Suprapubic skin (tissue), 4 donors: ENCODE measurements around the gene LAMC3. TPM values are rescaled to one million over a fixed set of nuclear protein-coding genes. Genes with fewer than 3 reads are reported as not detected.

Experiments
- DNase-seq, 2 donors: peaks; one replicate each; pipeline ENCODE4 v3.0.0-alpha.2; 2019; ENCODE audit warnings: low spot score in 2 of 2
- H3K27ac ChIP-seq: fragments of 200-600 bp; sonication (generic); one replicate; pipeline ENCODE4 v1.5.1; 2019
- H3K27me3 ChIP-seq: fragments of 200-600 bp; sonication (generic); one replicate; pipeline ENCODE4 v1.5.1; 2019
- H3K36me3 ChIP-seq: fragments of 200-600 bp; sonication (generic); one replicate; pipeline ENCODE4 v1.5.1; 2019
- H3K4me1 ChIP-seq: fragments of 200-600 bp; sonication (generic); one replicate; pipeline ENCODE4 v1.5.1; 2019
- H3K4me3 ChIP-seq: fragments of 200-600 bp; sonication (generic); one replicate; pipeline ENCODE4 v1.5.1; 2019; ENCODE audit warnings: mild to moderate bottlenecking
- H3K9me3 ChIP-seq: fragments of 200-600 bp; sonication (generic); one replicate; pipeline ENCODE4 v1.5.1; 2019
- CTCF ChIP-seq, 2 donors: fragments of 200-600 bp in 1 of 2; fragments of 450-650 bp in 1 of 2; sonication (generic) in 1 of 2; IDR thresholded peaks; one replicate each; pipeline ENCODE4 v1.5.1; 2016 to 2019; ENCODE audit warnings: antibody characterized with exemption in 2 of 2, mild to moderate bottlenecking in 1 of 2, moderate library complexity in 1 of 2
- EP300 ChIP-seq: sonication (generic); formaldehyde crosslinking; IDR thresholded peaks from one replicate; pipeline ENCODE4 v1.6.1; 2017; ENCODE audit warnings: antibody characterized with exemption
- POLR2A ChIP-seq, 2 donors: fragments of 450-650 bp; IDR thresholded peaks; one replicate each; pipeline ENCODE4 v1.6.1; 2017; ENCODE audit warnings: antibody characterized with exemption in 2 of 2, mild to moderate bottlenecking in 2 of 2, moderate library complexity in 2 of 2
- POLR2AphosphoS5 ChIP-seq, 3 donors: sonication (generic); formaldehyde crosslinking; IDR thresholded peaks; one replicate each; pipeline ENCODE4 v1.6.1; 2017; ENCODE audit warnings: antibody characterized with exemption in 3 of 3
- WGBS: methylation state at CpG from one replicate; pipeline ENCODE4 v1.1.5; 2018; 5-methylcytosine and 5-hydroxymethylcytosine counted together
- total RNA-seq, 4 donors: library from RNA; depleted of rRNA; stranded (reverse); fragments of >200 nt; gene quantifications; one replicate each; pipeline ENCODE4 v1.1.0, GENCODE V29; 2016

The LAMC3 gene
- total RNA-seq, 4 donors from 2014 or later = 4.0 to 16.9 (median 5.2) TPM

- Histone ChIP-seq H3K9me3 (no peaks in the 10 kb centered on the region), H3K36me3 (no peaks in the 10 kb centered on the region), H3K27me3 (peaks cover 15% of the 10 kb centered on the region), H3K4me1 (no peaks in the 10 kb centered on the region), H3K27ac (no peak overlapping the region), H3K4me3 (no peak overlapping the region)
- no peak for DNase-seq
- WGBS = 80% methylated on average over 24 of the region's 24 CpGs
- no peak for TF ChIP-seq CTCF (IDR thresholded peaks at IDR 0.05)
- TF ChIP-seq EP300 = no peak
- TF ChIP-seq POLR2AphosphoS5 (IDR thresholded peaks at IDR 0.05) = no peak
- no peak for TF ChIP-seq POLR2A (IDR thresholded peaks at IDR 0.05)
Observed at GRCh38 chr9:131028221-131028884, 19.4 kb downstream of the LAMC3 start.

GRCh38 chr9:131028931-131029573 is 20.1 kb downstream of the LAMC3 start:
- Histone ChIP-seq H3K9me3 (no peaks in the 10 kb centered on the region), H3K4me1 (no peaks in the 10 kb centered on the region), H3K27ac (no peak overlapping the region), H3K27me3 (peaks cover 15% of the 10 kb centered on the region), H3K4me3 (no peak overlapping the region), H3K36me3 (no peaks in the 10 kb centered on the region)
- TF ChIP-seq POLR2A (IDR thresholded peaks at IDR 0.05) (no peak), CTCF (IDR thresholded peaks at IDR 0.05) (no peak), EP300 (no peak), POLR2AphosphoS5 (IDR thresholded peaks at IDR 0.05) (no peak)
- 81% methylated on average over 13 of the region's 14 CpGs for WGBS
- no peak for DNase-seq

GRCh38 chr9:131029574-131029952 is 20.6 kb downstream of the LAMC3 start:
- Histone ChIP-seq H3K9me3 (no peaks in the 10 kb centered on the region), H3K4me3 (no peak overlapping the region), H3K27me3 (peaks cover 13% of the 10 kb centered on the region), H3K36me3 (no peaks in the 10 kb centered on the region), H3K4me1 (no peaks in the 10 kb centered on the region), H3K27ac (no peak overlapping the region)
- 86% methylated on average over 3 of the region's 3 CpGs for WGBS
- DNase-seq = no peak
- TF ChIP-seq POLR2AphosphoS5 (IDR thresholded peaks at IDR 0.05) (no peak), EP300 (no peak), POLR2A (IDR thresholded peaks at IDR 0.05) (no peak), CTCF (IDR thresholded peaks at IDR 0.05) (no peak)

- H3K36me3 ChIP-seq = no peaks in the 10 kb centered on the region
- WGBS = 100% methylated on average over 4 of the region's 13 CpGs
- DNase-seq = no peak
- H3K27ac ChIP-seq = no peak overlapping the region
- H3K27me3 ChIP-seq = peaks cover 11% of the 10 kb centered on the region
- no peak overlapping the region for H3K4me3 ChIP-seq
- no peak for TF ChIP-seq POLR2A (IDR thresholded peaks at IDR 0.05)
- TF ChIP-seq EP300 = no peak
- no peak for TF ChIP-seq CTCF (IDR thresholded peaks at IDR 0.05)
- TF ChIP-seq POLR2AphosphoS5 (IDR thresholded peaks at IDR 0.05) = no peak
- no peaks in the 10 kb centered on the region for H3K9me3 ChIP-seq
- H3K4me1 ChIP-seq = no peaks in the 10 kb centered on the region
Observed at GRCh38 chr9:131030239-131031004, 21.4 kb downstream of the LAMC3 start.

- Histone ChIP-seq H3K4me3 (no peak overlapping the region), H3K9me3 (no peaks in the 10 kb centered on the region), H3K27me3 (peaks cover 4% of the 10 kb centered on the region), H3K36me3 (no peaks in the 10 kb centered on the region), H3K4me1 (no peaks in the 10 kb centered on the region), H3K27ac (no peak overlapping the region)
- WGBS = no CpG with 5 or more reads among the region's 17 CpGs
- no peak for TF ChIP-seq CTCF (IDR thresholded peaks at IDR 0.05)
- no peak for TF ChIP-seq EP300
- TF ChIP-seq POLR2A (IDR thresholded peaks at IDR 0.05) = no peak
- TF ChIP-seq POLR2AphosphoS5 (IDR thresholded peaks at IDR 0.05) = no peak
- no peak for DNase-seq
Observed at GRCh38 chr9:131031005-131031641, 22.1 kb downstream of the LAMC3 start.
